ENCODE data around the gene SLC35A5. TPM values are rescaled to one million over a fixed set of nuclear protein-coding genes. Genes with fewer than 3 reads are reported as not detected.

SLC35A5 gene
- total RNA-seq, 1 donor from 2014 or later, result 20.9 TPM

GRCh38 chr3:112531358-112531781 is 30.5 kb upstream of the SLC35A5 start:
- peak; percentile 10 for DNase-seq (ENCODE audit: low read depth)
- H3K4me3 ChIP-seq (ENCODE audit: low read depth, low read length), result no peak overlapping the region
- TF ChIP-seq, protein P1, sequence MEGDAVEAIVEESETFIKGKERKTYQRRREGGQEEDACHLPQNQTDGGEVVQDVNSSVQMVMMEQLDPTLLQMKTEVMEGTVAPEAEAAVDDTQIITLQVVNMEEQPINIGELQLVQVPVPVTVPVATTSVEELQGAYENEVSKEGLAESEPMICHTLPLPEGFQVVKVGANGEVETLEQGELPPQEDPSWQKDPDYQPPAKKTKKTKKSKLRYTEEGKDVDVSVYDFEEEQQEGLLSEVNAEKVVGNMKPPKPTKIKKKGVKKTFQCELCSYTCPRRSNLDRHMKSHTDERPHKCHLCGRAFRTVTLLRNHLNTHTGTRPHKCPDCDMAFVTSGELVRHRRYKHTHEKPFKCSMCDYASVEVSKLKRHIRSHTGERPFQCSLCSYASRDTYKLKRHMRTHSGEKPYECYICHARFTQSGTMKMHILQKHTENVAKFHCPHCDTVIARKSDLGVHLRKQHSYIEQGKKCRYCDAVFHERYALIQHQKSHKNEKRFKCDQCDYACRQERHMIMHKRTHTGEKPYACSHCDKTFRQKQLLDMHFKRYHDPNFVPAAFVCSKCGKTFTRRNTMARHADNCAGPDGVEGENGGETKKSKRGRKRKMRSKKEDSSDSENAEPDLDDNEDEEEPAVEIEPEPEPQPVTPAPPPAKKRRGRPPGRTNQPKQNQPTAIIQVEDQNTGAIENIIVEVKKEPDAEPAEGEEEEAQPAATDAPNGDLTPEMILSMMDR (conservative IDR thresholded peaks at IDR 0.05; ENCODE audit: low read depth, low read length), result peak; percentile 42

DNA sequence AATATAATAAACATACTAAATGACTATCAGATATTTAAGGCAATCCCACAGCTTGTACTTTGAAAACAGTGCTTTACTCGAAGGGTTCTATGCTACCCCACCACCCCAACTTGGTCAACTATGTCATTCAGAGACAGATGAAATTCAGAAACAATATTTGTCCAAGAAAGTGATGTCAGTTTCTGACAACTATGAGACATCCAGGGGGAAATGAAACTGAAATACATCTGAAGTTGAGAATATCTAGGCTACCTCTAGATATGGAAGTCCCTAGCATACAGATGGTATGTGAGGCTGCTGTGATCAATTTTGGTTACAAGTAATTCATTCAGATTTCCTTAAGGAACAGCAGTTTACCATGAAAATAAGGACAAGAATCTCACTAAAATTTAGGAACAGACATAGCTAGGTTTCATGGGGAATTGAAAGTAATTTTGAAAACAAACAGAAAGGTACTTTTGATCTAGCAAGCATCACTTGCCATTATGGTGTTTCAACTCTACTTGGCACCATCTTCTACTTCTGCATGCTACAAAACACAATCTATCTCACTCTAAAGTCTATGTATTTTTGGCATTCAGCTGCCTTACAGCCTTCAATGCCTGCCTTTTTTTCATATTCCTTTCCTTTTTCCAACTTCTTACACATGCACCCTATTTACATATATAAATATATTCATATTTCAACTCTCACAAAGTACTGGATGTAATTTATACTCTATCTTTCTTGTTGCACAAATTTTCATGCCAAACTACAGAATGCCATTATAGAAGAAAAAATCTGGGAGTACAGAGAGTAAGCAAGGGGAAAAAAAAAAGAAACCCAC is 21.8 kb upstream of the SLC35A5 start:
- H3K4me3 ChIP-seq (ENCODE audit: low read depth, low read length), result no peak overlapping the region
- DNase-seq (ENCODE audit: low read depth), result no peak
- TF ChIP-seq, protein P1 (conservative IDR thresholded peaks at IDR 0.05; ENCODE audit: low read depth, low read length), result no peak

DNA sequence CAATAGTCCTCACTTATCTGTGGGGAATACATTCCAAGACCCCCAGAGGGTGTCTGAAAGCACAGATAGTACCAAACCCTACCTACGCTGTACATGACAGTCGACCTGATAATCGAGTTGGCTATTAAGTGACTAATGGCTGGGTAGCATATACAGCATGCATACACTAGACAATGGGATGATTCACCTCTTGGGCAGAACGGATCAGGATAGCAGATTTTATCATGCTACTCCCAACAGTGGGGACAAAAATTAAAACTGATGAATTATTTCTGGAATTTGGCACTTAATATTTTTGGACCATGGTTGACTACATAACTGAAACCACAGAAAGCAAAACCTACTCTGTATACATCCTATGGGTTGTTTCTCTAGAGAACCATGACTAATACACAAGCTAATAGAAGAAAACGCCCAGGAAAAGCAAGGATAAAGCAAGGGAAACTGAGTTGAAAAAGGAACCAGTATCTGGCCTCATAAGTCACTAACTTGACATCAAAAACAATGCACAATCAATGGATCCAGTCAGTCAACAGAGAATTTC is 15.6 kb upstream of the SLC35A5 start:
- DNase-seq (ENCODE audit: low read depth), result no peak
- TF ChIP-seq, protein P1 (conservative IDR thresholded peaks at IDR 0.05; ENCODE audit: low read depth, low read length), result no peak
- no peak overlapping the region for H3K4me3 ChIP-seq (ENCODE audit: low read depth, low read length)

DNA sequence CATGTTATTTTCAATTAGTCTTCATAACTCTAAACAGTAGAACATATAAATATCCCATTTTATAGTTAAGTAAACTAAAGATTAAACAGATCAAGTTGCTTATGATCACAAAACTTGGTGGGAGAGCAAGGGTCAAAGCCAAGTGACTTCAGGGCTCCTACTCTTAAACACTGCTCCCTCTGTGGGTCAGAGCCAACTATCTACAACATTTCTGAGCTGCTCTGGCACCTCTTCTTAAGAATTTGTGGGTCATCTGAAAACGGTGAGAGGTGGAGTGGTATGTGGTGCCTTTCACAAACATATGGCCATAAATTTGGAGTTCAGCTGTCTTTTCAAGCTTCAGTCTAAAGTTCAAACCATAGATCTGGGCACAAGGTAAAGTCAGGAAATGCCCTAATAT is 11.0 kb upstream of the SLC35A5 start:
- DNase-seq (ENCODE audit: low read depth), result no peak
- no peak overlapping the region for H3K4me3 ChIP-seq (ENCODE audit: low read depth, low read length)
- TF ChIP-seq, protein P1 (conservative IDR thresholded peaks at IDR 0.05; ENCODE audit: low read depth, low read length), result peak; percentile 23

- TF ChIP-seq, protein P1 (conservative IDR thresholded peaks at IDR 0.05; ENCODE audit: low read depth, low read length), result no peak
- DNase-seq (ENCODE audit: low read depth), result no peak
- no peak overlapping the region for H3K4me3 ChIP-seq (ENCODE audit: low read depth, low read length)
These were observed 6.2 kb upstream of the SLC35A5 start for GRCh38 chr3:112555535-112556170.

- no peak for DNase-seq (ENCODE audit: low read depth)
- TF ChIP-seq, protein P1 (conservative IDR thresholded peaks at IDR 0.05; ENCODE audit: low read depth, low read length), result no peak
- H3K4me3 ChIP-seq (ENCODE audit: low read depth, low read length), result no peak overlapping the region
These were observed 3.9 kb upstream of the SLC35A5 start for GRCh38 chr3:112557976-112558375.

Measured in epithelial cell of proximal tubule (primary cell).